Lung (tissue), 12 donors: Measurements from ENCODE around the gene DLG2. TPM values are rescaled to one million over a fixed set of nuclear protein-coding genes. Genes with fewer than 3 reads are reported as not detected.

Experiments
- ATAC-seq: fragments of 200-7000 bp; cut with Tn5 transposase; one replicate; pipeline ENCODE4 v1.9.1; 2020; ENCODE audit warnings: moderate number of reproducible peaks; ENCODE audit not compliant: insufficient read depth, low FRiP score
- DNase-seq, 3 donors: peaks; one replicate each; pipeline ENCODE4 v3.0.0-alpha.2; 2013 to 2017
- H3K27ac ChIP-seq, 2 donors: one replicate each; pipeline ENCODE4 v1.5.1; 2013; ENCODE audit warnings: mild to moderate bottlenecking in 2 of 2, moderate library complexity in 2 of 2, control low read depth in 1 of 2, inconsistent platforms in 1 of 2, low read depth in 1 of 2, low read length in 1 of 2
- H3K27me3 ChIP-seq, 3 donors: one replicate each; pipeline ENCODE4 v1.5.1; 2013; ENCODE audit warnings: low read length in 2 of 3; ENCODE audit not compliant: control insufficient read depth in 3 of 3, insufficient read depth in 3 of 3
- H3K36me3 ChIP-seq, 4 donors: one replicate each; pipeline ENCODE4 v1.5.1; 2013; ENCODE audit warnings: low read length in 4 of 4, mild to moderate bottlenecking in 1 of 4, moderate library complexity in 1 of 4; ENCODE audit not compliant: control insufficient read depth in 4 of 4, insufficient read depth in 4 of 4
- H3K4me1 ChIP-seq, 5 donors: one replicate each; pipeline ENCODE4 v1.5.1; 2013; ENCODE audit warnings: low read length in 5 of 5, mild to moderate bottlenecking in 2 of 5, moderate library complexity in 1 of 5; ENCODE audit not compliant: control insufficient read depth in 5 of 5, insufficient read depth in 5 of 5
- H3K4me3 ChIP-seq: one replicate; pipeline ENCODE4 v1.5.1; 2013; ENCODE audit warnings: mild to moderate bottlenecking, control low read depth, moderate library complexity
- H3K9ac ChIP-seq, 2 donors: one replicate each; pipeline ENCODE4 v1.5.1; 2013; ENCODE audit warnings: low read length in 2 of 2, control low read depth in 1 of 2; ENCODE audit not compliant: insufficient read depth in 1 of 2
- H3K9me3 ChIP-seq, 4 donors: one replicate each; pipeline ENCODE4 v1.5.1; 2013; ENCODE audit warnings: low read length in 3 of 4, mild to moderate bottlenecking in 1 of 4, moderate library complexity in 1 of 4; ENCODE audit not compliant: control insufficient read depth in 4 of 4, insufficient read depth in 3 of 4
- WGBS, 2 donors: extraction: QIAGEN DNeasy Blood & Tissue Kit; methylation state at CpG; one replicate each; pipeline ENCODE4 v1.1.7; 2013; 5-methylcytosine and 5-hydroxymethylcytosine counted together
- polyA plus RNA-seq, 2 donors: library from polyadenylated mRNA; stranded (reverse); fragments of 200-250 nt; gene quantifications; one replicate each; pipeline ENCODE4 v1.2.1, GENCODE V29; 2013
- total RNA-seq, 2 donors: library from RNA; depleted of rRNA in 1 of 2; stranded (reverse); fragments of >200 nt in 1 of 2; gene quantifications; one replicate each; pipeline ENCODE4 v1.2.1, GENCODE V29; 2014 to 2021
- TF ChIP-seq, protein P1 (sequence below): IDR thresholded peaks from 2 replicates; pipeline ENCODE4 v1.5.1; 2012; ENCODE audit warnings: mild to moderate bottlenecking; ENCODE audit errors: control extremely low read depth, extremely low read depth
- donor health status: control.
- donor health status: control.
- donor health status: Bipolar disorder and iron deficiency.
- donor health status: healthy.
- donor health status: DM: yes; HTN: yes; CAD: no.

Gene DLG2
- total and polyA plus RNA-seq, 4 donors: 0.32 to 24.1 (median 5.4) TPM

DNA sequence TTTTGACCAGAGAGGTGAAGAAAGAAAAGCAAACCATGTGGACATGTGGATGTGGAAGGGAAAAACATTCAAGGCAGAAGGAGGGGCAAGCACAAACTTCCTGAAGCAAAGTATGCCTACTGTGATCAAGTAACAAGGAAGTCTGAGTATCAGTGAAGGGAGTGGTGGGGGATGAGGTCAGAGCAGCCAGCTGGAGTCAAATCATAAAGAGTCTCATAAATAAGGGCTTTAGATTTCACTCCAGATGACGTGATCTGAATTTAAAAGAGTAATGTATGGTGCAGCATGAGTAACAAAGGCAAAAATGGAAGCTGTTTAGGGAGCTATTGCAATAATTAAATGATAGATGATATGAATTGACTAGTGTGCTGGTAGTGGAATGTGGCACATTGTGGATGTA lies 1675.6 kb downstream of the DLG2 start:
- TF ChIP-seq, protein P1, sequence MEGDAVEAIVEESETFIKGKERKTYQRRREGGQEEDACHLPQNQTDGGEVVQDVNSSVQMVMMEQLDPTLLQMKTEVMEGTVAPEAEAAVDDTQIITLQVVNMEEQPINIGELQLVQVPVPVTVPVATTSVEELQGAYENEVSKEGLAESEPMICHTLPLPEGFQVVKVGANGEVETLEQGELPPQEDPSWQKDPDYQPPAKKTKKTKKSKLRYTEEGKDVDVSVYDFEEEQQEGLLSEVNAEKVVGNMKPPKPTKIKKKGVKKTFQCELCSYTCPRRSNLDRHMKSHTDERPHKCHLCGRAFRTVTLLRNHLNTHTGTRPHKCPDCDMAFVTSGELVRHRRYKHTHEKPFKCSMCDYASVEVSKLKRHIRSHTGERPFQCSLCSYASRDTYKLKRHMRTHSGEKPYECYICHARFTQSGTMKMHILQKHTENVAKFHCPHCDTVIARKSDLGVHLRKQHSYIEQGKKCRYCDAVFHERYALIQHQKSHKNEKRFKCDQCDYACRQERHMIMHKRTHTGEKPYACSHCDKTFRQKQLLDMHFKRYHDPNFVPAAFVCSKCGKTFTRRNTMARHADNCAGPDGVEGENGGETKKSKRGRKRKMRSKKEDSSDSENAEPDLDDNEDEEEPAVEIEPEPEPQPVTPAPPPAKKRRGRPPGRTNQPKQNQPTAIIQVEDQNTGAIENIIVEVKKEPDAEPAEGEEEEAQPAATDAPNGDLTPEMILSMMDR: no peak
- 31 to 43% methylated on average over 1 of the region's 1 CpG for WGBS, 2 donors

GRCh38 chr11:83948200-83948599 lies 1678.9 kb downstream of the DLG2 start:
- H3K36me3 ChIP-seq: no peaks in the 10 kb centered on the region
- H3K9me3 ChIP-seq: no peaks in the 10 kb centered on the region
- H3K27ac ChIP-seq: no peak overlapping the region
- no peak overlapping the region for H3K9ac ChIP-seq
- DNase-seq (no peak), ATAC-seq (no peak)
- H3K27me3 ChIP-seq: no peaks in the 10 kb centered on the region
- no peak overlapping the region for H3K4me3 ChIP-seq
- TF ChIP-seq, protein P1: no peak
- H3K4me1 ChIP-seq: peaks cover 0 to 4% (median 0%) of the 10 kb centered on the region in 5 donors

More for the DNA sequence above, 1675.6 kb downstream of the DLG2 start:
- Histone ChIP-seq H3K4me1 (peaks cover 0 to 9% (median 0%) of the 10 kb centered on the region in 5 donors), H3K36me3 (no peaks in the 10 kb centered on the region), H3K4me3 (no peak overlapping the region), H3K27me3 (no peaks in the 10 kb centered on the region), H3K9ac (no peak overlapping the region), H3K27ac (no peak overlapping the region), H3K9me3 (no peaks in the 10 kb centered on the region)
- ATAC-seq (no peak), DNase-seq (no peak)

GRCh38 chr11:83945976-83946375 lies 1681.2 kb downstream of the DLG2 start:
- DNase-seq (no peak), ATAC-seq (no peak)
- no peaks in the 10 kb centered on the region for H3K36me3 ChIP-seq
- 91 to 92% methylated on average over 7 of the region's 7 CpGs for WGBS, 2 donors
- H3K27me3 ChIP-seq: no peaks in the 10 kb centered on the region
- TF ChIP-seq, protein P1: no peak
- H3K4me1 ChIP-seq: no peaks in the 10 kb centered on the region
- H3K9ac ChIP-seq: no peak overlapping the region
- no peak overlapping the region for H3K4me3 ChIP-seq
- H3K9me3 ChIP-seq: no peaks in the 10 kb centered on the region
- H3K27ac ChIP-seq: no peak overlapping the region

DNA sequence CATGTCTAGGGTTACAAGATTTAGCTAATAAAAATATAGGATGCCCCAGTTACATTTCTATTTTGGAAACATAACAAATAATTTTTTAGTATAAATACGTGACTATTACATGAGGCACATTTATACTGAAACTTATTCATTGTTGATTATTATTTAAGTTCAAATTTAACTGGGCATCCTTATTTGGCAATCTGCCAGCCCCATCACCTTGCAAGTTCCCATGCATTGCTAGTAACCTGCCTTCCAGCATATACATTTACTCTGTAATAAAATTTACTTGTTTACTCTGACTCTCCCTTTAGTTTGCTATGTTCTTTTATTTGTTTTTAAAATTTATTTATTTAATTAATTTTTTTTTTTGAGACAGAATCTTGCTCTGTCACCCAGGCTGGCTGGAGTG lies 1686.1 kb downstream of the DLG2 start:
- H3K4me1 ChIP-seq: no peaks in the 10 kb centered on the region
- TF ChIP-seq, protein P1: no peak
- H3K27me3 ChIP-seq: no peaks in the 10 kb centered on the region
- ATAC-seq: no peak
- no peak overlapping the region for H3K9ac ChIP-seq
- H3K4me3 ChIP-seq: no peak overlapping the region
- WGBS, 2 donors: 92 to 97% methylated on average over 1 of the region's 1 CpG
- no peak for DNase-seq
- no peak overlapping the region for H3K27ac ChIP-seq
- H3K36me3 ChIP-seq: no peaks in the 10 kb centered on the region
- H3K9me3 ChIP-seq: no peaks in the 10 kb centered on the region
